ENCODE data around the gene CTIF.

The CTIF gene

GRCh38 chr18:48891721-48892120, 352.9 kb downstream of the CTIF start:
- no peaks in the 10 kb centered on the region for H3K9me3 ChIP-seq (ENCODE audit: control insufficient read depth, low read length)
- no peaks in the 10 kb centered on the region for H3K27me3 ChIP-seq (replicated peaks; ENCODE audit: control insufficient read depth, insufficient read depth, low read length)
- no peak overlapping the region for H3K4me3 ChIP-seq (ENCODE audit: low read length)
- peaks cover 5% of the 10 kb centered on the region for H3K4me1 ChIP-seq (ENCODE audit: control insufficient read depth, insufficient read depth, low read length)
- no peak for DNase-seq (ENCODE audit: low read depth)
- H3K36me3 ChIP-seq (ENCODE audit: control insufficient read depth, insufficient read depth, low read length, severe bottlenecking) = no peaks in the 10 kb centered on the region
- no peak overlapping the region for H3K9ac ChIP-seq (ENCODE audit: low read length)

- no peaks in the 10 kb centered on the region for H3K9me3 ChIP-seq (ENCODE audit: control insufficient read depth, low read length)
- H3K4me1 ChIP-seq (ENCODE audit: control insufficient read depth, insufficient read depth, low read length) = peaks cover 8% of the 10 kb centered on the region
- H3K27me3 ChIP-seq (replicated peaks; ENCODE audit: control insufficient read depth, insufficient read depth, low read length) = no peaks in the 10 kb centered on the region
- no peak overlapping the region for H3K4me3 ChIP-seq (ENCODE audit: low read length)
- DNase-seq (ENCODE audit: low read depth) = no peak
- H3K9ac ChIP-seq (ENCODE audit: low read length) = no peak overlapping the region
- H3K36me3 ChIP-seq (ENCODE audit: control insufficient read depth, insufficient read depth, low read length, severe bottlenecking) = no peaks in the 10 kb centered on the region
These were observed 353.5 kb downstream of the CTIF start for GRCh38 chr18:48892146-48892855.

DNA sequence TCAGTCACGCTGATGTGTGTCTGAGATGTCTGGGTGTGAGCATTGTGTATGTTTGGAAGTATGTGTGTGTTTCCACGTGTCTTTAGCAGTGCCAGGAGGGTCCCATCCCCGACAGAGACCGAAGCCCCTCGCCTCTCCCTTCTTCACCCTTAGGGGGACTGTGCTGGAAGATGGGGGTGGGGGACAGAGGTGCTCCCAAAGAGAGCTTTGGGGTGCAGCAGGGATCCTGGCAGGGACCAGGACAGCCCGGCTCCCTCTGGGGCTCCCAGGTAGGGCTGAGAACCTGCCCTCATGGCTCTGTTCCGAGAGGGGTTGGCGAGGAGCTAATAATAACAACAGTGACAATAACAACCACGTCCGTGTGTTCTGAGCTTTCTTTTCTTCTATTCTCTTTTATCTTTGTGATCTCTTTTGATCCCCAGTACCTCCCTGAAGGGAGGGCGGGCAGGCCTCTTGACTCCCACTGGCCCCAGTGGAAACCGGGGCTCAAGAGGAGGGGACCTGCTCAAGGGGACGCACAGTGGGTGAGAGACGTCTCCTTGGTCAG, 354.3 kb downstream of the CTIF start:
- Histone ChIP-seq H3K9me3 (ENCODE audit: control insufficient read depth, low read length) (no peaks in the 10 kb centered on the region), H3K36me3 (ENCODE audit: control insufficient read depth, insufficient read depth, low read length, severe bottlenecking) (no peaks in the 10 kb centered on the region), H3K4me3 (ENCODE audit: low read length) (no peak overlapping the region), H3K9ac (ENCODE audit: low read length) (no peak overlapping the region), H3K4me1 (ENCODE audit: control insufficient read depth, insufficient read depth, low read length) (peaks cover 10% of the 10 kb centered on the region), H3K27me3 (replicated peaks; ENCODE audit: control insufficient read depth, insufficient read depth, low read length) (no peaks in the 10 kb centered on the region)
- DNase-seq (ENCODE audit: low read depth) = no peak

DNA sequence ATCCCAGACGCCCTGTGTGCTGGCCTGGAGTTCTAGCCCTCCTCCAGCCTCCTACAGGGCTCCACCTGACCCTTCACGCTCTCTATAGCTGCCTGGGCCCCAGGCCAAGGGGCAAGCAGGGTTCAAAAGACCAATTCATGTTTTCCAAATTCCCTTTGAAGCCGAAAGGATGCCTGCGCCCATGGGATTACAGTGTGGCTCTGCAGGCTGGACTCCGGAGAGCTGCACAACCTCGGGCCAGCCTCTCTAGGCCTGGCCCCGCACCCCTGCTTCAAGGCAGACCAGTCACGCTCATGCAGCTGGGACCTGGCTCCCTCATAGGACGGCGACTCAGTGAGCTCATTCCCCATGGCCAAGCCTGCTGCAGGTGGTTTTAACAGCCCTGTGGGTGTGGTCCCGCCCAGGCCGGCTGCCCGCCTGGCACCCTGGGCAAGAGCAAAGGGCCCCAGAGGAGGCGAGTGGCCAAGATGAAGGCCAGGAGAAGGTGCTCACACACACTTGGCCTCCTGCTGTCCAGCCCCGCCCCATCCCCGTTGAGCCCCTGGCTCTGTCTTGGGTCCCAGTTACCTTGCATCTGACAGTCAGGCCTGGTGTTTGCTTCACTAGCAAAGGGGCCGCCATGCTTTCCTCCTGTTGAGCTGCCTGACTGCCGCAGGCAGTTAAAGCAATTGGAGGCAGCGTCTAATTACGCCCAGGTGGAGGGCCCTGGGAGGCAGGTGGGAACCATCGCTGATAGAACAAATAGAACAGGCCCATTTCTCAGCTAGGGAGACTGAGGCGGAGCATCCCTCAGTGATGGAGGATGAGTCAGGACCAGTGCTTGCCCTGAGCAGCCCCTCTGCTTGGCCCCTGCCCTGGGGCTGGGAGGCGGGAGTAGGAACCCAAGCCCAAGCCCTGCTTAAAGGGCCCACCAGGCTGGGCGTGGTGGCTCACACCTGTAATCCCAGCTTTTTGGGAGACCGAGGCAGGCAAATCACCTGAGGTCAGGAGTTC, 355.1 kb downstream of the CTIF start:
- Histone ChIP-seq H3K9ac (ENCODE audit: low read length) (no peak overlapping the region), H3K4me3 (ENCODE audit: low read length) (no peak overlapping the region), H3K9me3 (ENCODE audit: control insufficient read depth, low read length) (no peaks in the 10 kb centered on the region), H3K4me1 (ENCODE audit: control insufficient read depth, insufficient read depth, low read length) (peaks cover 10% of the 10 kb centered on the region), H3K36me3 (ENCODE audit: control insufficient read depth, insufficient read depth, low read length, severe bottlenecking) (no peaks in the 10 kb centered on the region), H3K27me3 (replicated peaks; ENCODE audit: control insufficient read depth, insufficient read depth, low read length) (no peaks in the 10 kb centered on the region)
- DNase-seq (ENCODE audit: low read depth) = no peak

- Histone ChIP-seq H3K27me3 (replicated peaks; ENCODE audit: control insufficient read depth, insufficient read depth, low read length) (no peaks in the 10 kb centered on the region), H3K36me3 (ENCODE audit: control insufficient read depth, insufficient read depth, low read length, severe bottlenecking) (no peaks in the 10 kb centered on the region), H3K9me3 (ENCODE audit: control insufficient read depth, low read length) (peaks cover 5% of the 10 kb centered on the region), H3K9ac (ENCODE audit: low read length) (no peak overlapping the region), H3K4me1 (ENCODE audit: control insufficient read depth, insufficient read depth, low read length) (peaks cover 10% of the 10 kb centered on the region), H3K4me3 (ENCODE audit: low read length) (no peak overlapping the region)
- DNase-seq (ENCODE audit: low read depth) = no peak
These were observed 356.0 kb downstream of the CTIF start for GRCh38 chr18:48894799-48895346.

GRCh38 chr18:48896326-48896874, 357.6 kb downstream of the CTIF start:
- H3K4me3 ChIP-seq (ENCODE audit: low read length) = no peak overlapping the region
- H3K27me3 ChIP-seq (replicated peaks; ENCODE audit: control insufficient read depth, insufficient read depth, low read length) = no peaks in the 10 kb centered on the region
- no peak for DNase-seq (ENCODE audit: low read depth)
- peaks cover 8% of the 10 kb centered on the region for H3K9me3 ChIP-seq (ENCODE audit: control insufficient read depth, low read length)
- H3K4me1 ChIP-seq (ENCODE audit: control insufficient read depth, insufficient read depth, low read length) = peaks cover 10% of the 10 kb centered on the region
- no peak overlapping the region for H3K9ac ChIP-seq (ENCODE audit: low read length)
- H3K36me3 ChIP-seq (ENCODE audit: control insufficient read depth, insufficient read depth, low read length, severe bottlenecking) = no peaks in the 10 kb centered on the region

GRCh38 chr18:48896875-48897511, 358.2 kb downstream of the CTIF start:
- H3K4me3 ChIP-seq (ENCODE audit: low read length) = no peak overlapping the region
- H3K36me3 ChIP-seq (ENCODE audit: control insufficient read depth, insufficient read depth, low read length, severe bottlenecking) = no peaks in the 10 kb centered on the region
- no peak overlapping the region for H3K9ac ChIP-seq (ENCODE audit: low read length)
- no peaks in the 10 kb centered on the region for H3K27me3 ChIP-seq (replicated peaks; ENCODE audit: control insufficient read depth, insufficient read depth, low read length)
- H3K4me1 ChIP-seq (ENCODE audit: control insufficient read depth, insufficient read depth, low read length) = peaks cover 14% of the 10 kb centered on the region
- H3K9me3 ChIP-seq (ENCODE audit: control insufficient read depth, low read length) = peaks cover 8% of the 10 kb centered on the region
- DNase-seq (ENCODE audit: low read depth) = no peak

- Histone ChIP-seq H3K9me3 (ENCODE audit: control insufficient read depth, low read length) (peaks cover 8% of the 10 kb centered on the region), H3K4me3 (ENCODE audit: low read length) (no peak overlapping the region), H3K4me1 (ENCODE audit: control insufficient read depth, insufficient read depth, low read length) (peaks cover 20% of the 10 kb centered on the region), H3K9ac (ENCODE audit: low read length) (no peak overlapping the region), H3K36me3 (ENCODE audit: control insufficient read depth, insufficient read depth, low read length, severe bottlenecking) (no peaks in the 10 kb centered on the region), H3K27me3 (replicated peaks; ENCODE audit: control insufficient read depth, insufficient read depth, low read length) (no peaks in the 10 kb centered on the region)
- no peak for DNase-seq (ENCODE audit: low read depth)
These were observed 358.7 kb downstream of the CTIF start for GRCh38 chr18:48897531-48897930.

DNA sequence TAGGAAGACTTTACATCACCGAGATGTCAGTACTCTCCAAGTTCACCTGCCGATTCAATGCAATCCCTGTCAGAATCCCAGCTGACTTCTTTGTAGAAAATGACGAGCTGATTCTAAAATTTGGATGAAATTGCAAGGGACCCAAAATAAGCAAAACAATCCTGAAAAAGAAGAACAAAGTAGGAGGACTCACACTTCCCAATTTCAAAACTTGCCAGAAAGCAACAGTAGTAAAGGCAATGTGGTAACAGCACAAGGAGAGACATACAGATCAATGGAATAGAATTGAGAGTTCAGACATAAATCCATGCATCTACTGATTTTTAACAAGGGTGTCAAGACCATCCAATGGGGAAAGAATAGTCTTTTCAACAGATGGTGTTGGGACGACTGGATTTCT, 359.7 kb downstream of the CTIF start:
- H3K4me1 ChIP-seq (ENCODE audit: control insufficient read depth, insufficient read depth, low read length) = peaks cover 29% of the 10 kb centered on the region
- no peaks in the 10 kb centered on the region for H3K36me3 ChIP-seq (ENCODE audit: control insufficient read depth, insufficient read depth, low read length, severe bottlenecking)
- H3K9me3 ChIP-seq (ENCODE audit: control insufficient read depth, low read length) = peaks cover 8% of the 10 kb centered on the region
- no peak overlapping the region for H3K4me3 ChIP-seq (ENCODE audit: low read length)
- DNase-seq (ENCODE audit: low read depth) = no peak
- no peaks in the 10 kb centered on the region for H3K27me3 ChIP-seq (replicated peaks; ENCODE audit: control insufficient read depth, insufficient read depth, low read length)
- no peak overlapping the region for H3K9ac ChIP-seq (ENCODE audit: low read length)

- Histone ChIP-seq H3K9me3 (ENCODE audit: control insufficient read depth, low read length) (peaks cover 13% of the 10 kb centered on the region), H3K4me3 (ENCODE audit: low read length) (no peak overlapping the region), H3K4me1 (ENCODE audit: control insufficient read depth, insufficient read depth, low read length) (peaks cover 35% of the 10 kb centered on the region), H3K9ac (ENCODE audit: low read length) (no peak overlapping the region), H3K27me3 (replicated peaks; ENCODE audit: control insufficient read depth, insufficient read depth, low read length) (no peaks in the 10 kb centered on the region), H3K36me3 (ENCODE audit: control insufficient read depth, insufficient read depth, low read length, severe bottlenecking) (no peaks in the 10 kb centered on the region)
- no peak for DNase-seq (ENCODE audit: low read depth)
These were observed 360.8 kb downstream of the CTIF start for GRCh38 chr18:48899558-48900174.
